Measurements from ENCODE around the gene CATSPERZ. TPM values are rescaled to one million over a fixed set of nuclear protein-coding genes. Genes with fewer than 3 reads are reported as not detected.

Gene CATSPERZ
- total RNA-seq, 3 donors from 2014 or later = not detected

DNA sequence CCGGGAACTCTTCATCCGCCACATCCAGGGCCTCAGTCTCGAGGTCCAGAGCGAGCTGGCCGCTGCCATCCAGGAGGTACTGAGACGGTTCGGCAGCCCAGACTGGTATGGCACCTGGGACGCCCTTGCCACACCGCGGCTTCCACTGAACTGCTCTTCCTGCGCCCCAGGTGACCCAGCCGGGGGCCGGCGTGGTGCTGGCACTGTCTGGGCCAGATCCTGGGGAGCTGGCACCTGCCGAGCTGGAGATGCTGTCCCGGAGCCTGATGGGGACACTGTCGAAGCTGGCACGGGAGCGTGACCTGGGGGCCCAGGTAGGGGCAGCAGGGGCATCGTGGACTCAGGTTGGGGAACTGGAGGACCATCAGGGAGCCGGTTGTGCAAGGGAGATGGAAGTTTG is 41.3 kb downstream of the CATSPERZ start:
- Mint-ChIP-seq H3K9me3 (no peaks in the 10 kb centered on the region), H3K4me3 (peak overlapping the region; percentile 88)

GRCh38 chr11:64341851-64342791 is 42.0 kb downstream of the CATSPERZ start:
- Mint-ChIP-seq H3K9me3 (no peaks in the 10 kb centered on the region), H3K27me3 (ENCODE audit: low read depth) (no peaks in the 10 kb centered on the region), H3K4me3 (peak overlapping the region; percentile 35), H3K36me3 (ENCODE audit: insufficient read depth) (peaks cover 15% of the 10 kb centered on the region), H3K4me1 (ENCODE audit: low read depth) (peaks cover 32% of the 10 kb centered on the region)
- peak; percentile 89 for DNase-seq
- ATAC-seq = peak; percentile 80 to 81

More for the DNA sequence above, 41.3 kb downstream of the CATSPERZ start:
- ATAC-seq (no peak), DNase-seq (no peak)
- no peaks in the 10 kb centered on the region for H3K27me3 Mint-ChIP-seq (ENCODE audit: low read depth)
- H3K36me3 Mint-ChIP-seq (ENCODE audit: insufficient read depth) = peaks cover 15% of the 10 kb centered on the region
- H3K4me1 Mint-ChIP-seq (ENCODE audit: low read depth) = peaks cover 32% of the 10 kb centered on the region

DNA sequence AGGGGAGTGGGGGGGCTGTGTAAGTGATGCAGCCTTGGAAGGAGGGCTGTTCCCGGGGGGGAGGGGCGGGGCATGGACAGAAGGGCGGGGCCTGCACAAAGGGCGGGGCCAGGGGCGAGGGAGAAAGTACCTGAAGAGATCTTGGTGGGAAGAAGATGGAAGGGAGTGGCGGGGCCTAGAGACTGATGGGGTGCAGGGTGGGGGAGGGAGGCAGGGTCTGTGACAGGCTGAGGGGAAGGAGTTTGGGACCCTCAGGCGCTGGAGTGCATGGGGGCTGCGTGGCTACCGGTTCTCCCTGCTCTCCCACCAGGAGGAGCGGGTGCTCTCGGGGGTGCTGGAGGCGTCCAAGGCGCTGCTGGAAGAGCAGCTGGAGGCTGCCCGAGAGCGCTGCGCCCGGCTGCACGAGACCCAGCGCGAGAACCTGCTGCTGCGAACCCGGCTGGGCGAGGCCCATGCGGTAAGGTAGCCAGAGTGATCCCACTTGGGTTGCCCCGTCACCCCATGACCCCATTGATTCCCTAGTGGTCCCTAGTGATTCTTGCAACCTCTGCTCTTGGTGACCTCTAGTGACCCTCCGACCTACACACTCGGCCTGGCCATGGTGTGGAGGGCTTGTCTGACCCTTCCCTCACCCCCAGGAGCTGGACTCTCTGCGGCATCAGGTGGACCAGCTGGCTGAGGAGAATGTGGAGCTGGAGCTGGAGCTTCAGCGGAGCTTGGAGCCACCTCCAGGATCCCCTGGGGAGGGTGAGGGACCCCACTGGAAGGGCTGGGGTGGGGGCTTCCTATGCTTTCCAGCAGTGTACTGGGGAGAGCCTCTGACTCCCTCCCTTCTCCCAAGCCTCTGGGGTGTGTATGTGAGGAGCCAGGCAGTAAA is 42.9 kb downstream of the CATSPERZ start:
- ATAC-seq = peak; percentile 5 to 8
- Mint-ChIP-seq H3K4me3 (no peak overlapping the region), H3K4me1 (ENCODE audit: low read depth) (peaks cover 31% of the 10 kb centered on the region), H3K9me3 (no peaks in the 10 kb centered on the region), H3K27me3 (ENCODE audit: low read depth) (no peaks in the 10 kb centered on the region), H3K36me3 (ENCODE audit: insufficient read depth) (peaks cover 14% of the 10 kb centered on the region)
- no peak for DNase-seq

DNA sequence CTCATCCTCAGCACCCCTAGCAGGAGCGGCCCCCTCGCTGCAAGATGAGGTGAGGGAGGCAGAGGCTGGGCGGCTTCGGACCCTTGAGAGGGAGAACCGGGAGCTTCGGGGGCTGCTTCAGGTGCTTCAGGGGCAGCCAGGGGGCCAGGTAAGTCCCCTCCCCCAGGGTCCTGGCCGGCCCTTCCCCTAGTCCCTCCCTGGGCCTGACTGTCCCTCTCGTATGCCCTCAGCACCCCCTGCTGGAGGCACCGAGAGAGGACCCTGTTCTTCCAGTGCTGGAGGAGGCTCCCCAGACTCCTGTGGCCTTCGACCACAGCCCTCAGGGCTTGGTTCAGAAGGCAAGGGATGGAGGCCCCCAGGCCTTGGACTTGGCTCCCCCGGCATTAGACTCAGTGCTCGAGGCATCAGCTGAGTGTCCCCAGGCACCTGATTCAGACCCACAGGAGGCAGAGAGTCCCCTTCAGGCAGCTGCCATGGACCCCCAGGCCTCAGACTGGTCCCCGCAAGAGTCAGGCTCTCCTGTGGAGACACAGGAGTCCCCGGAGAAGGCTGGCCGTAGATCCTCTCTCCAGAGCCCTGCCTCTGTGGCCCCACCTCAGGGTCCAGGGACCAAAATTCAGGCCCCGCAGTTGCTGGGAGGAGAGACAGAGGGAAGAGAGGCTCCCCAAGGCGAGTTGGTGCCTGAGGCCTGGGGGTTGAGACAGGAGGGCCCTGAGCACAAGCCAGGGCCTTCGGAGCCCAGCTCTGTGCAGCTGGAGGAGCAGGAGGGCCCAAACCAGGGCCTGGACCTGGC is 43.8 kb downstream of the CATSPERZ start:
- DNase-seq (no peak), ATAC-seq (no peak)
- Mint-ChIP-seq H3K4me1 (ENCODE audit: low read depth) (peaks cover 27% of the 10 kb centered on the region), H3K9me3 (no peaks in the 10 kb centered on the region), H3K27me3 (ENCODE audit: low read depth) (no peaks in the 10 kb centered on the region), H3K36me3 (ENCODE audit: insufficient read depth) (peaks cover 12% of the 10 kb centered on the region), H3K4me3 (no peak overlapping the region)

GRCh38 chr11:64344787-64345186 is 44.6 kb downstream of the CATSPERZ start:
- no peak for ATAC-seq
- Mint-ChIP-seq H3K9me3 (no peaks in the 10 kb centered on the region), H3K27me3 (ENCODE audit: low read depth) (no peaks in the 10 kb centered on the region), H3K4me3 (no peak overlapping the region), H3K36me3 (ENCODE audit: insufficient read depth) (peaks cover 12% of the 10 kb centered on the region), H3K4me1 (ENCODE audit: low read depth) (peaks cover 18% of the 10 kb centered on the region)
- no peak for DNase-seq

DNA sequence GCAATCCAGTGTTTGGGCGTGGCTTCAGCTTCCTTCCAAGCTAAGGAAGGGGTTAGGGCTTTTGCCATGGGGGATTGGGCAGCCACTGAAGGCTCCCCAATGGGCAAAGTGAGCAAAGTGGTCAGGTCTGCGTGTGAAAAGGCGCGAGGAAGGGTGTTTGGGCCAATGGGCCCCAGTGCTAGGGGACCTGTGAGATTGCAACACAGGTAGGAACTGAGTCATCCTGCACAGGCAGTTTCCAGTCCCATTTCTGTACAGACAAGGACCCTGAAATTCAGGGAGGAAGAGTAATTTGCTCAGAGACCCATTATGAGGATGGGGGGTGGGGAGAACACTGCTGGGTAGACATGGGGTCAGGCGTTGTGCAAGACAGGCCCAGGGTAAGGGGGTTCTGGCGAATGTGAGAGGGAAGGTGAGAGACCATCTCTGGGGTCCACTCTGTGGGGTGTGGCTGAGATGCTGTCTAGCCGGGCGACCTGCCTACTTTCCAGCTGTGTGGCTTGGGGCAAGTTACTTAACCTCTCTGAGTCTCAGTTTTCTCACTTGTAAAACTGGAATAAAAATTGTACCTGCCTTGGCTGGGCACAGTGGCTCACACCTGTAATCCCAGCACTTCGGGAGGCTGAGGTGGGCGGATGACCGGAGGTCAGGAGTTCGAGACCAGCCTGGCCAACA is 47.2 kb downstream of the CATSPERZ start:
- Mint-ChIP-seq H3K4me3 (no peak overlapping the region), H3K36me3 (ENCODE audit: insufficient read depth) (peaks cover 10% of the 10 kb centered on the region), H3K4me1 (ENCODE audit: low read depth) (peaks cover 3% of the 10 kb centered on the region), H3K9me3 (no peaks in the 10 kb centered on the region), H3K27me3 (ENCODE audit: low read depth) (no peaks in the 10 kb centered on the region)
- DNase-seq = no peak
- ATAC-seq = no peak

DNA sequence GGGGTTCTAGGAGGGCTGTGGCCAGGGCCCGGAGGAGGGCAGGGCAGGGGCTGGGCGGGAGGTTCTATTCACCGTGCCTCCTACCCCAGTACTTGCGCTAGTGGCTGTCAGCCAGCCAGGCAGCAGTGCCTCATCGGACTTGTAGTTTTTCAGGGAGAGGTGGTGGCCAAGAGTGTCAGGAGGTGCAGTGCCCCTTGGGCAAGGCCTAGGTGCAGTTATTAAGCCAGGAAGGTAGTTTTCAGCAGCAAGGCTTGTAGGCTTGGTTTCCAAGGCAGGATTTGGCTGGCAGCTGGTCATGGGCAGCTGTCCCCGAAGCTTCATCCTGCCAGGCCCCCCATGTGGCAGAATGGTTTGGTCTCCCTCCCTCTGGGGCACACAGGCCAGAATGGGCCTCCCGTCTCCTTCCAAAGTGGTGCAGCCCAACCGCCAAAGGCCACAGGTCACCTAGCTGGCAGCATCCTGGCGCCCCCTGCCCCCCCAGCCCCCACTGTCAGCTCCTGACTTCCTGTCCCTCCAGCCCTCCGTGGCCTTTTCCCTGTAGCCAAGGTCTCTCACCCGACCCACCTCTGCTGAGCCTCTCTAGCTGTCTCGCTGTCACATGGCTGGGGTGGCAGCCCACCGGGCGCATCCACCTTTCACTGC is 48.3 kb downstream of the CATSPERZ start:
- Mint-ChIP-seq H3K36me3 (ENCODE audit: insufficient read depth) (peaks cover 10% of the 10 kb centered on the region), H3K27me3 (ENCODE audit: low read depth) (no peaks in the 10 kb centered on the region), H3K4me1 (ENCODE audit: low read depth) (peaks cover 3% of the 10 kb centered on the region), H3K9me3 (no peaks in the 10 kb centered on the region), H3K4me3 (no peak overlapping the region)
- DNase-seq = no peak
- no peak for ATAC-seq

DNA sequence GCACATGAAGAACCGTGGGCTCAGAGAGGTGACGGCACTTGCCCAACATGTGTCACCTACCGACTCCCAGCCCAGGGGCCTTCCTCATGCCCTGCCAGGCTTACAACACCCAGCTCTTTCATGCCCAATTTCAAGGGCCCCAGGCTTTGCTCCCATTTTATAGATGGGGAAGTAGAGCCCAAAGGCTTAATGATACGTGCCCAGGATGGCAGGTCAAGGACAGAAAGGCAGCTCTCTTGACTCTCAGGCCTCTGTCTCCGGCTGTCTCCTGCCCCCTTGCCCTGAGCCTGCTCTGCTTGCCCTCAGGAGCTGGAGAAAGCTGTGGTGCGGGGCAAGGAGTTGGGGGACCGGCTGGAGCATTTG is 48.8 kb downstream of the CATSPERZ start:
- Mint-ChIP-seq H3K4me3 (no peak overlapping the region), H3K9me3 (no peaks in the 10 kb centered on the region), H3K36me3 (ENCODE audit: insufficient read depth) (peaks cover 10% of the 10 kb centered on the region), H3K27me3 (ENCODE audit: low read depth) (no peaks in the 10 kb centered on the region), H3K4me1 (ENCODE audit: low read depth) (peaks cover 3% of the 10 kb centered on the region)
- ATAC-seq (no peak), DNase-seq (no peak)

- H3K27me3 Mint-ChIP-seq (ENCODE audit: low read depth) = no peaks in the 10 kb centered on the region
- H3K4me1 Mint-ChIP-seq (ENCODE audit: low read depth) = peaks cover 3% of the 10 kb centered on the region
- H3K4me3 Mint-ChIP-seq = no peak overlapping the region
- DNase-seq = no peak
- H3K9me3 Mint-ChIP-seq = no peaks in the 10 kb centered on the region
- H3K36me3 Mint-ChIP-seq (ENCODE audit: insufficient read depth) = peaks cover 10% of the 10 kb centered on the region
- no peak for ATAC-seq
Measured at GRCh38 chr11:64349404-64349803, 49.2 kb downstream of the CATSPERZ start.

- ATAC-seq (no peak), DNase-seq (no peak)
- Mint-ChIP-seq H3K36me3 (ENCODE audit: insufficient read depth) (peaks cover 5% of the 10 kb centered on the region), H3K4me1 (ENCODE audit: low read depth) (no peaks in the 10 kb centered on the region), H3K9me3 (no peaks in the 10 kb centered on the region), H3K27me3 (ENCODE audit: low read depth) (no peaks in the 10 kb centered on the region), H3K4me3 (no peak overlapping the region)
Measured at GRCh38 chr11:64351136-64351631, 51.0 kb downstream of the CATSPERZ start.

DNA sequence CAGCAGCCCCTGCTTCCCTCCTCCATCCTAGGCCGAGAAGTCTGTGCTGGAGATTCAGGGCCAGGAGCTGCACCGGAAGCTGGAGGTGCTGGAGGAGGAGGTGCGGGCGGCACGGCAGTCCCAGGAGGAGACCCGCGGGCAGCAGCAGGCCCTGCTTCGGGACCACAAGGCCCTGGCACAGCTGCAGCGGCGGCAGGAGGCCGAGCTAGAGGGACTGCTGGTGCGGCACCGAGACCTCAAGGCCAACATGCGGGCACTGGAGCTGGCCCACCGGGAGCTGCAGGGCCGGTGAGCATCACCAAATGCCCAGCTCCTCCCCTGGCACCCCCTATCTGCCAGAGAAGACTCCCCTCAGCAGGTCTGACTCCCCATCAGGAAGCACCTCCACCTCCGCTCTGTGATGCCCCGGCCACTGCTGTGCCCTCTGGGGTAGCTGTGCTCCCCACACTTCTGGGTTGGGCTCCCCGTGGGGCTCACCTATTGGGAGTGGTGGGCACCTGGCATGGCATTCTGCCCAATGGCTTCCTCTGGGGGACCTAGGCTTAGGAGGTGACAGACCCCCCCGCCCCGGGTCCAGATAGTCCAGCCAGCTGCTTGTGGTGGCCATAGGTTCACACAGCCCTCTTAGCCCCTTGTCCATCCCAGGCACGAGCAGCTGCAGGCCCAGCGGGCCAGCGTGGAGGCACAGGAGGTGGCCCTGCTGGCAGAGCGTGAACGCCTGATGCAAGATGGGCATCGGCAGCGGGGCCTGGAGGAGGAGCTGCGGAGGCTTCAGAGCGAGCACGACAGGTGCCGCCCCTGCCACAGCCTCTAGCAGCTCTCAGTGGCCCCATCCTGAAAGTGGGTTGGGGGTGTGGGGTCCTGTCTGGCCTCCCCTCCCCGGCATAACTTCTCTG is 52.2 kb downstream of the CATSPERZ start:
- H3K4me3 Mint-ChIP-seq = no peak overlapping the region
- ATAC-seq (no peak), DNase-seq (no peak)
- peaks cover 4% of the 10 kb centered on the region for H3K4me1 Mint-ChIP-seq (ENCODE audit: low read depth)
- H3K9me3 Mint-ChIP-seq = no peaks in the 10 kb centered on the region
- no peaks in the 10 kb centered on the region for H3K27me3 Mint-ChIP-seq (ENCODE audit: low read depth)
- H3K36me3 Mint-ChIP-seq (ENCODE audit: insufficient read depth) = peaks cover 5% of the 10 kb centered on the region

GRCh38 chr11:64352995-64353714 is 53.0 kb downstream of the CATSPERZ start:
- Mint-ChIP-seq H3K4me3 (no peak overlapping the region), H3K36me3 (ENCODE audit: insufficient read depth) (peaks cover 4% of the 10 kb centered on the region), H3K27me3 (ENCODE audit: low read depth) (no peaks in the 10 kb centered on the region), H3K9me3 (no peaks in the 10 kb centered on the region), H3K4me1 (ENCODE audit: low read depth) (peaks cover 11% of the 10 kb centered on the region)
- DNase-seq (no peak), ATAC-seq (no peak)

Measured in activated T-cell treated with anti-CD3 and anti-CD28 coated beads, Interleukin-2, amount 50 U/mL, for 4 hours (primary cell).